ENCODE results near the gene UBR4.

DNA sequence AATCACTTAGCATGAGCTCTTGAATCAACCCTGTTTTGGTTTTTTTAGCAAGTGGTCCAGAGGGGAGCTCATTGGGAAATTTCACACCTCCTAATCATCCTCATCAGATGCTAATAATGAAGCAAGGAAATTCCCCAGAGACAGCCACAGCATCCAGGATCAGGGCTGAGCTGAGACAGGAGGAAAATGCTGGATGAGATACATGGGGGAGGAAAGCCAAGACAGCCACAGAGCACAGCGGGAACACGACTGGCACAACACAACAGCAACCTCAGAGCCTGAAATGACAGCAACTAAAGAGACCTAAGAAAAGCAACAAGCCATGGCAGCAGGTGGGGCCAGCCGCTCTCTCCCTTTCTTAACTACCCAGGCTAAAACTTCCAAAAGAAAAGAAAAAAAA, 70.4 kb downstream of the UBR4 start:
- TF ChIP-seq, protein P1, sequence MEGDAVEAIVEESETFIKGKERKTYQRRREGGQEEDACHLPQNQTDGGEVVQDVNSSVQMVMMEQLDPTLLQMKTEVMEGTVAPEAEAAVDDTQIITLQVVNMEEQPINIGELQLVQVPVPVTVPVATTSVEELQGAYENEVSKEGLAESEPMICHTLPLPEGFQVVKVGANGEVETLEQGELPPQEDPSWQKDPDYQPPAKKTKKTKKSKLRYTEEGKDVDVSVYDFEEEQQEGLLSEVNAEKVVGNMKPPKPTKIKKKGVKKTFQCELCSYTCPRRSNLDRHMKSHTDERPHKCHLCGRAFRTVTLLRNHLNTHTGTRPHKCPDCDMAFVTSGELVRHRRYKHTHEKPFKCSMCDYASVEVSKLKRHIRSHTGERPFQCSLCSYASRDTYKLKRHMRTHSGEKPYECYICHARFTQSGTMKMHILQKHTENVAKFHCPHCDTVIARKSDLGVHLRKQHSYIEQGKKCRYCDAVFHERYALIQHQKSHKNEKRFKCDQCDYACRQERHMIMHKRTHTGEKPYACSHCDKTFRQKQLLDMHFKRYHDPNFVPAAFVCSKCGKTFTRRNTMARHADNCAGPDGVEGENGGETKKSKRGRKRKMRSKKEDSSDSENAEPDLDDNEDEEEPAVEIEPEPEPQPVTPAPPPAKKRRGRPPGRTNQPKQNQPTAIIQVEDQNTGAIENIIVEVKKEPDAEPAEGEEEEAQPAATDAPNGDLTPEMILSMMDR (IDR thresholded peaks at IDR 0.05): no peak
- TF ChIP-seq POLR2A (IDR thresholded peaks at IDR 0.05): no peak
